Kidney (tissue), 14 donors: Measurements from ENCODE around the gene ZC3H6. TPM values are rescaled to one million over a fixed set of nuclear protein-coding genes. Genes with fewer than 3 reads are reported as not detected.
"Not testable (repeated sequence)": the region's sequence is repeated elsewhere in the genome, so short reads cannot be mapped to it uniquely, and the experiment has no call there.

Experiments used
- DNase-seq, 5 donors: peaks; one replicate each; pipeline ENCODE4 v3.0.0-alpha.2; 2013 to 2020
- FAIRE-seq: peaks from 2 replicates; lab custom pipeline; 2012; peaks lifted over from hg19 to GRCh38; lab: Jason Lieb, UNC
- H3K27ac ChIP-seq, 2 donors: one replicate each; pipeline ENCODE4 v1.7.0; 2013; ENCODE audit warnings: low read depth in 2 of 2, low read length in 2 of 2, inconsistent platforms in 1 of 2
- H3K27me3 ChIP-seq: one replicate; pipeline ENCODE4 v1.7.1; 2013; ENCODE audit warnings: low read length, inconsistent platforms; ENCODE audit not compliant: control insufficient read depth, insufficient read depth
- H3K36me3 ChIP-seq, 3 donors: one replicate each; pipeline versions ENCODE4 v1.7.0 to v1.7.1; 2013; ENCODE audit warnings: low read length in 3 of 3, control low read depth in 1 of 3, inconsistent platforms in 1 of 3; ENCODE audit not compliant: insufficient read depth in 3 of 3, control insufficient read depth in 2 of 3
- H3K4me1 ChIP-seq, 3 donors: one replicate each; pipeline versions ENCODE4 v1.7.0 to v1.7.1; 2013; ENCODE audit warnings: low read length in 3 of 3, inconsistent platforms in 1 of 3, low read depth in 1 of 3; ENCODE audit not compliant: control insufficient read depth in 2 of 3, insufficient read depth in 2 of 3
- H3K4me3 ChIP-seq, 3 donors: one replicate each; pipeline versions ENCODE4 v1.7.0 to v1.8.1; 2013; ENCODE audit warnings: low read length in 3 of 3, control low read depth in 1 of 3, inconsistent platforms in 1 of 3
- H3K9ac ChIP-seq, 3 donors: one replicate each; pipeline versions ENCODE4 v1.7.0 to v1.7.1; 2013; ENCODE audit warnings: low read length in 3 of 3, control low read depth in 1 of 3, inconsistent platforms in 1 of 3
- H3K9me3 ChIP-seq, 3 donors: one replicate each; pipeline versions ENCODE4 v1.7.0 to v1.7.1; 2013; ENCODE audit warnings: low read length in 3 of 3, control low read depth in 1 of 3, inconsistent platforms in 1 of 3; ENCODE audit not compliant: control insufficient read depth in 2 of 3, insufficient read depth in 1 of 3
- CTCF ChIP-seq: IDR thresholded peaks from 3 replicates; pipeline ENCODE4 v1.5.1; 2012; ENCODE audit warnings: mild to moderate bottlenecking, moderate library complexity, borderline replicate concordance; ENCODE audit not compliant: insufficient read depth; ENCODE audit errors: extremely low read depth
- intact Hi-C: fragments of 100-400 bp; cut with DNase I; formaldehyde crosslinking; loops from one replicate; pipeline ENCODE4 v1.11.1; 2022
- polyA plus RNA-seq: library from polyadenylated mRNA; stranded (reverse); fragments of 350-450 nt; fragmentation: Illumina TruSeq; extraction: RNeasy Lipid Tissue Mini Kit (QIAGEN cat#74804); gene quantifications from one replicate; pipeline ENCODE4 v1.2.3, GENCODE V29; 2014; ENCODE audit warnings: low read depth, low replicate concordance; ENCODE audit not compliant: insufficient read depth
- total RNA-seq: library from RNA; stranded (reverse); fragmentation: NEBNext Ultra II Directional; extraction: Animal tissue kit (Norgen Biotek cat#: 25700); gene quantifications from one replicate; pipeline ENCODE4 v1.2.1, GENCODE V29; 2021
- donor health status: control.
- donor health status: control.
- donor health status: control.
- donor health status: control.
- donor health status: control.
- donor health status: DM: yes; HTN: yes; CAD: no.
- donor health status: Normal renal cell carcinoma (clear cell type).

ZC3H6 gene
- total and polyA plus RNA-seq, 2 donors from 2014 or later, result 1.4 to 17.1 TPM

- no peak for TF ChIP-seq CTCF
- Histone ChIP-seq H3K9me3 (no peaks in the 10 kb centered on the region), H3K4me3 (no peak overlapping the region), H3K27ac (no peak overlapping the region), H3K4me1 (no peaks in the 10 kb centered on the region), H3K36me3 (no peaks in the 10 kb centered on the region), H3K9ac (no peak overlapping the region), H3K27me3 (no peaks in the 10 kb centered on the region)
- intact Hi-C loops, result no loop called here
- no peak for DNase-seq
- no peak for FAIRE-seq
These were observed 69.9 kb downstream of the ZC3H6 start for GRCh38 chr2:112345030-112346027.

GRCh38 chr2:112352292-112352691, 76.9 kb downstream of the ZC3H6 start:
- H3K4me1 ChIP-seq, H3K9ac ChIP-seq, intact Hi-C loops, H3K36me3 ChIP-seq, H3K4me3 ChIP-seq, H3K27ac ChIP-seq, H3K27me3 ChIP-seq, DNase-seq, H3K9me3 ChIP-seq, FAIRE-seq: not testable (repeated sequence)

GRCh38 chr2:112352809-112353603, 77.6 kb downstream of the ZC3H6 start:
- FAIRE-seq, H3K4me1 ChIP-seq, H3K27me3 ChIP-seq, intact Hi-C loops, H3K9ac ChIP-seq, H3K36me3 ChIP-seq, DNase-seq, H3K9me3 ChIP-seq, H3K27ac ChIP-seq, H3K4me3 ChIP-seq: not testable (repeated sequence)

- H3K27me3 ChIP-seq, result not testable (repeated sequence)
These were observed 78.9 kb downstream of the ZC3H6 start for GRCh38 chr2:112354335-112354734.

GRCh38 chr2:112360055-112360454, 84.7 kb downstream of the ZC3H6 start:
- intact Hi-C loops, result not testable (repeated sequence)

More at GRCh38 chr2:112354335-112354734, 78.9 kb downstream of the ZC3H6 start:
- intact Hi-C loops, H3K36me3 ChIP-seq, FAIRE-seq, H3K27ac ChIP-seq, H3K9ac ChIP-seq, H3K4me3 ChIP-seq, H3K4me1 ChIP-seq, DNase-seq, H3K9me3 ChIP-seq: not testable (repeated sequence)

More at GRCh38 chr2:112360055-112360454, 84.7 kb downstream of the ZC3H6 start:
- not testable (repeated sequence) for H3K9ac ChIP-seq, H3K27ac ChIP-seq, FAIRE-seq, H3K9me3 ChIP-seq, H3K36me3 ChIP-seq, DNase-seq, H3K4me3 ChIP-seq, H3K4me1 ChIP-seq, H3K27me3 ChIP-seq
